ENCODE data around the gene BTLA.
"Not testable (repeated sequence)": the region's sequence is repeated elsewhere in the genome, so short reads cannot be mapped to it uniquely, and the experiment has no call there.

Gene BTLA

GRCh38 chr3:112466020-112466419, 33.3 kb downstream of the BTLA start:
- POLR2A ChIA-PET = interaction anchor here (0.7 kb wide), 1 partner anchor 20 kb away, joined by 4 read pairs; no protein-coding TSS in a partner anchor

GRCh38 chr3:112464264-112464663, 35.0 kb downstream of the BTLA start:
- peaks cover 21 to 60% (median 48%) of the 10 kb centered on the region in 4 experiments for H3K4me1 ChIP-seq (ENCODE audit: control extremely low read depth in 1 of 4, control insufficient read depth in 4 of 4, insufficient read depth in 4 of 4, low read length in 3 of 4)
- ChIA-PET CTCF (interaction anchor here (1.1 to 3.0 kb wide), 6 partner anchors 9 to 131 kb away, joined by 3 to 10 read pairs (median 3); partner anchors contain the start of gene CD200), POLR2A (no interaction called here)

More at GRCh38 chr3:112466020-112466419, 33.3 kb downstream of the BTLA start:
- Histone ChIP-seq H3K27ac (ENCODE audit: insufficient read depth in 1 of 2, low read depth in 1 of 2, low read length in 2 of 2, poor library complexity in 1 of 2, severe bottlenecking in 2 of 2) (no peak overlapping the region), H3K9me3 (ENCODE audit: control extremely low read depth in 1 of 5, control insufficient read depth in 4 of 5, insufficient read depth in 2 of 5, low read depth in 1 of 5, low read length in 4 of 5) (no peaks in the 10 kb centered on the region), H3K4me3 (ENCODE audit: control insufficient read depth in 1 of 7, extremely low read depth in 1 of 7, insufficient read depth in 4 of 7, low read depth in 2 of 7, low read length in 6 of 7) (no peak overlapping the region), H3K4me1 (ENCODE audit: control extremely low read depth in 1 of 4, control insufficient read depth in 4 of 4, insufficient read depth in 4 of 4, low read length in 3 of 4) (peaks cover 16 to 61% (median 39%) of the 10 kb centered on the region in 4 experiments), H3K36me3 (ENCODE audit: control insufficient read depth in 4 of 4, insufficient read depth in 4 of 4, low read length in 3 of 4) (no peaks in the 10 kb centered on the region), H3K27me3 (replicated peaks in 2 of 5; ENCODE audit: control insufficient read depth in 4 of 5, insufficient read depth in 5 of 5, low read length in 4 of 5) (no peaks in the 10 kb centered on the region)
- CTCF ChIA-PET = interaction anchor here (1.0 to 3.0 kb wide), 2 partner anchors 48 to 133 kb away, joined by 4 to 10 read pairs; partner anchors contain the start of gene CD200
- DNase-seq = no peak
- 0% methylated on average over 1 of the region's 1 CpG for WGBS (ENCODE audit: insufficient coverage)

GRCh38 chr3:112463250-112463649, 36.0 kb downstream of the BTLA start:
- no peak overlapping the region for H3K4me3 ChIP-seq (ENCODE audit: control insufficient read depth in 1 of 7, extremely low read depth in 1 of 7, insufficient read depth in 4 of 7, low read depth in 2 of 7, low read length in 6 of 7)
- DNase-seq = no peak
- peaks cover 0 to 3% (median 0%) of the 10 kb centered on the region in 5 experiments for H3K9me3 ChIP-seq (ENCODE audit: control extremely low read depth in 1 of 5, control insufficient read depth in 4 of 5, insufficient read depth in 2 of 5, low read depth in 1 of 5, low read length in 4 of 5)
- H3K27ac ChIP-seq (ENCODE audit: insufficient read depth in 1 of 2, low read depth in 1 of 2, low read length in 2 of 2, poor library complexity in 1 of 2, severe bottlenecking in 2 of 2) = no peak overlapping the region
- ChIA-PET POLR2A (no interaction called here), CTCF (interaction anchor here (1.1 to 1.4 kb wide), 3 partner anchors 8 to 24 kb away, joined by 3 read pairs; no protein-coding TSS in a partner anchor)
- H3K36me3 ChIP-seq (ENCODE audit: control insufficient read depth in 4 of 4, insufficient read depth in 4 of 4, low read length in 3 of 4) = no peaks in the 10 kb centered on the region
- no peaks in the 10 kb centered on the region for H3K27me3 ChIP-seq (replicated peaks in 2 of 5; ENCODE audit: control insufficient read depth in 4 of 5, insufficient read depth in 5 of 5, low read length in 4 of 5)
- peaks cover 21 to 56% (median 46%) of the 10 kb centered on the region in 4 experiments for H3K4me1 ChIP-seq (ENCODE audit: control extremely low read depth in 1 of 4, control insufficient read depth in 4 of 4, insufficient read depth in 4 of 4, low read length in 3 of 4)
- 94% methylated on average over 2 of the region's 5 CpGs for WGBS (ENCODE audit: insufficient coverage)

More at GRCh38 chr3:112464264-112464663, 35.0 kb downstream of the BTLA start:
- no CpG with 5 or more reads among the region's 2 CpGs for WGBS (ENCODE audit: insufficient coverage)
- no peaks in the 10 kb centered on the region for H3K36me3 ChIP-seq (ENCODE audit: control insufficient read depth in 4 of 4, insufficient read depth in 4 of 4, low read length in 3 of 4)
- peak; percentile 31 to 84 (median 71) for DNase-seq
- no peak overlapping the region for H3K27ac ChIP-seq (ENCODE audit: insufficient read depth in 1 of 2, low read depth in 1 of 2, low read length in 2 of 2, poor library complexity in 1 of 2, severe bottlenecking in 2 of 2)
- no peaks in the 10 kb centered on the region for H3K27me3 ChIP-seq (replicated peaks in 2 of 5; ENCODE audit: control insufficient read depth in 4 of 5, insufficient read depth in 5 of 5, low read length in 4 of 5)
- no peaks in the 10 kb centered on the region for H3K9me3 ChIP-seq (ENCODE audit: control extremely low read depth in 1 of 5, control insufficient read depth in 4 of 5, insufficient read depth in 2 of 5, low read depth in 1 of 5, low read length in 4 of 5)
- H3K4me3 ChIP-seq (ENCODE audit: control insufficient read depth in 1 of 7, extremely low read depth in 1 of 7, insufficient read depth in 4 of 7, low read depth in 2 of 7, low read length in 6 of 7) = peak overlapping the region in 4 of 7 experiments; percentile 15 to 43 (median 37)

- H3K4me3 ChIP-seq (ENCODE audit: control insufficient read depth in 1 of 7, extremely low read depth in 1 of 7, insufficient read depth in 4 of 7, low read depth in 2 of 7, low read length in 6 of 7); H3K27me3 ChIP-seq (replicated peaks in 2 of 5; ENCODE audit: control insufficient read depth in 4 of 5, insufficient read depth in 5 of 5, low read length in 4 of 5); H3K36me3 ChIP-seq (ENCODE audit: control insufficient read depth in 4 of 4, insufficient read depth in 4 of 4, low read length in 3 of 4); CTCF ChIA-PET; DNase-seq; H3K9me3 ChIP-seq (ENCODE audit: control extremely low read depth in 1 of 5, control insufficient read depth in 4 of 5, insufficient read depth in 2 of 5, low read depth in 1 of 5, low read length in 4 of 5); H3K27ac ChIP-seq (ENCODE audit: insufficient read depth in 1 of 2, low read depth in 1 of 2, low read length in 2 of 2, poor library complexity in 1 of 2, severe bottlenecking in 2 of 2); POLR2A ChIA-PET: not testable (repeated sequence)
- no CpG with 5 or more reads among the region's 2 CpGs for WGBS (ENCODE audit: insufficient coverage)
- peaks cover 21 to 47% (median 41%) of the 10 kb centered on the region in 4 experiments for H3K4me1 ChIP-seq (ENCODE audit: control extremely low read depth in 1 of 4, control insufficient read depth in 4 of 4, insufficient read depth in 4 of 4, low read length in 3 of 4)
Observed at GRCh38 chr3:112461787-112462186, 37.5 kb downstream of the BTLA start.

- no peak for DNase-seq
- no peaks in the 10 kb centered on the region for H3K36me3 ChIP-seq (ENCODE audit: control insufficient read depth in 4 of 4, insufficient read depth in 4 of 4, low read length in 3 of 4)
- H3K4me3 ChIP-seq (ENCODE audit: control insufficient read depth in 1 of 7, extremely low read depth in 1 of 7, insufficient read depth in 4 of 7, low read depth in 2 of 7, low read length in 6 of 7) = no peak overlapping the region
- POLR2A ChIA-PET = interaction anchor here (0.6 kb wide), 1 partner anchor 363 kb away, joined by 3 read pairs; no protein-coding TSS in a partner anchor
- CTCF ChIA-PET = no interaction called here
- WGBS (ENCODE audit: insufficient coverage) = no CpG with 5 or more reads among the region's 2 CpGs
- H3K27ac ChIP-seq (ENCODE audit: insufficient read depth in 1 of 2, low read depth in 1 of 2, low read length in 2 of 2, poor library complexity in 1 of 2, severe bottlenecking in 2 of 2) = no peak overlapping the region
- H3K4me1 ChIP-seq (ENCODE audit: control extremely low read depth in 1 of 4, control insufficient read depth in 4 of 4, insufficient read depth in 4 of 4, low read length in 3 of 4) = peaks cover 21 to 42% (median 35%) of the 10 kb centered on the region in 4 experiments
- H3K9me3 ChIP-seq (ENCODE audit: control extremely low read depth in 1 of 5, control insufficient read depth in 4 of 5, insufficient read depth in 2 of 5, low read depth in 1 of 5, low read length in 4 of 5) = peaks cover 0 to 4% (median 0%) of the 10 kb centered on the region in 5 experiments
- H3K27me3 ChIP-seq (replicated peaks in 2 of 5; ENCODE audit: control insufficient read depth in 4 of 5, insufficient read depth in 5 of 5, low read length in 4 of 5) = no peaks in the 10 kb centered on the region
Observed at GRCh38 chr3:112460519-112461195, 38.6 kb downstream of the BTLA start.

- DNase-seq = peak in 1 of 3 donors; percentile 32
- H3K36me3 ChIP-seq (ENCODE audit: control insufficient read depth in 4 of 4, insufficient read depth in 4 of 4, low read length in 3 of 4) = no peaks in the 10 kb centered on the region
- ChIA-PET POLR2A (interaction anchor here (0.6 kb wide), 1 partner anchor 18 kb away, joined by 3 read pairs; no protein-coding TSS in a partner anchor), CTCF (interaction anchor here (0.7 kb wide), 1 partner anchor 30 kb away, joined by 3 read pairs; no protein-coding TSS in a partner anchor)
- H3K4me3 ChIP-seq (ENCODE audit: control insufficient read depth in 1 of 7, extremely low read depth in 1 of 7, insufficient read depth in 4 of 7, low read depth in 2 of 7, low read length in 6 of 7) = no peak overlapping the region
- no peak overlapping the region for H3K27ac ChIP-seq (ENCODE audit: insufficient read depth in 1 of 2, low read depth in 1 of 2, low read length in 2 of 2, poor library complexity in 1 of 2, severe bottlenecking in 2 of 2)
- peaks cover 16 to 33% (median 28%) of the 10 kb centered on the region in 4 experiments for H3K4me1 ChIP-seq (ENCODE audit: control extremely low read depth in 1 of 4, control insufficient read depth in 4 of 4, insufficient read depth in 4 of 4, low read length in 3 of 4)
- 0% methylated on average over 1 of the region's 1 CpG for WGBS (ENCODE audit: insufficient coverage)
- peaks cover 0 to 4% (median 0%) of the 10 kb centered on the region in 5 experiments for H3K9me3 ChIP-seq (ENCODE audit: control extremely low read depth in 1 of 5, control insufficient read depth in 4 of 5, insufficient read depth in 2 of 5, low read depth in 1 of 5, low read length in 4 of 5)
- no peaks in the 10 kb centered on the region for H3K27me3 ChIP-seq (replicated peaks in 2 of 5; ENCODE audit: control insufficient read depth in 4 of 5, insufficient read depth in 5 of 5, low read length in 4 of 5)
Observed at GRCh38 chr3:112459750-112460149, 39.5 kb downstream of the BTLA start.

GRCh38 chr3:112456147-112456546, 43.1 kb downstream of the BTLA start:
- POLR2A ChIA-PET = no interaction called here

More at GRCh38 chr3:112456147-112456546, 43.1 kb downstream of the BTLA start:
- Histone ChIP-seq H3K27me3 (replicated peaks in 2 of 5; ENCODE audit: control insufficient read depth in 4 of 5, insufficient read depth in 5 of 5, low read length in 4 of 5) (no peaks in the 10 kb centered on the region), H3K9me3 (ENCODE audit: control extremely low read depth in 1 of 5, control insufficient read depth in 4 of 5, insufficient read depth in 2 of 5, low read depth in 1 of 5, low read length in 4 of 5) (peaks cover 0 to 4% (median 0%) of the 10 kb centered on the region in 5 experiments), H3K4me1 (ENCODE audit: control extremely low read depth in 1 of 4, control insufficient read depth in 4 of 4, insufficient read depth in 4 of 4, low read length in 3 of 4) (peaks cover 5 to 14% (median 13%) of the 10 kb centered on the region in 4 experiments), H3K4me3 (ENCODE audit: control insufficient read depth in 1 of 7, extremely low read depth in 1 of 7, insufficient read depth in 4 of 7, low read depth in 2 of 7, low read length in 6 of 7) (no peak overlapping the region), H3K27ac (ENCODE audit: insufficient read depth in 1 of 2, low read depth in 1 of 2, low read length in 2 of 2, poor library complexity in 1 of 2, severe bottlenecking in 2 of 2) (no peak overlapping the region), H3K36me3 (ENCODE audit: control insufficient read depth in 4 of 4, insufficient read depth in 4 of 4, low read length in 3 of 4) (no peaks in the 10 kb centered on the region)
- CTCF ChIA-PET = interaction anchor here (1.3 to 1.6 kb wide), 2 partner anchors 14 to 16 kb away, joined by 4 to 5 read pairs; no protein-coding TSS in a partner anchor
- DNase-seq = no peak
